ENCODE measurements around the gene DGKI. TPM values are rescaled to one million over a fixed set of nuclear protein-coding genes. Genes with fewer than 3 reads are reported as not detected.

DGKI gene
- total and polyA plus RNA-seq, 2 experiments from 2014 or later, result 0.16 to 1.0 TPM

DNA sequence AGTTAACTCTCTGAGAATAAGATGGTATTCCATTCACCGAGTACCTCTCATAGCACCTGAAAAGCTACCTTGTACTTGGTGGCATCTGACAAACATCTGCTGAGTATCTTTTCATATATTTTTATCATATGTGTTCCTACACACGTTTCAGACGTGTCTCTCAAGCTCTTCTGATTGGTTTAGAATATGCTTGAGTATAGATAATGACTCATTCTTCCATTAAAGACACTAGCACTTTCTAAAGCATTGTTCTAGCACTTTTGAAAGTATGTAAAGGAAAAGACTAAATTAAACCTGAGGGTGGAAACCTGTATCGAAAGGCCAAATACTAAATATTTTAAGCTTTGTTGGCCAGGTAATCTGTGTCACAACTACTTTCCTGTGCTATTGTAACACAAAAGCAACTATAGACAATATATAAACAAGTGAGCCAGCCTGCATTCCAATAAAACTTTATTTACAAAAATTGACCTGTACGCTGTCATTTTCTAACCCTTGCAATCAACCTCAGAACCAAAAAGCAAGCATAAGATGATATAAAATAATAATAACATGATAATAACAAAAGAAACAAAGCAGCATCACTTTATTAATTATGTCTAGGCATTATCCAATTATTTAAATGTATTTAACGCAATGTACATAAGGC is 95.3 kb downstream of the DGKI start:
- Histone ChIP-seq H3K4me2 (no peak overlapping the region), H3K79me2 (replicated peaks; ENCODE audit: insufficient read depth) (no peaks in the 10 kb centered on the region), H3F3A (replicated peaks; ENCODE audit: low read depth) (no peaks in the 10 kb centered on the region), H4K20me1 (replicated peaks; ENCODE audit: insufficient read depth) (no peaks in the 10 kb centered on the region), H3K27me3 (ENCODE audit: insufficient read depth) (no peaks in the 10 kb centered on the region), H3K4me1 (ENCODE audit: insufficient read depth) (peaks cover 46% of the 10 kb centered on the region), H3K36me3 (ENCODE audit: insufficient read depth) (no peaks in the 10 kb centered on the region), H3K27ac (ENCODE audit: low read depth) (no peak overlapping the region), H3K4me3 (no peak overlapping the region), H2AFZ (no peak overlapping the region), H3K9me2 (ENCODE audit: insufficient read depth) (peaks cover 3% of the 10 kb centered on the region; the same call in 1 of the 2 replicates)
- no peak for TF ChIP-seq STAT1 (IDR thresholded peaks at IDR 0.05; ENCODE audit: unreplicated experiment)
- TF ChIP-seq, protein P1, sequence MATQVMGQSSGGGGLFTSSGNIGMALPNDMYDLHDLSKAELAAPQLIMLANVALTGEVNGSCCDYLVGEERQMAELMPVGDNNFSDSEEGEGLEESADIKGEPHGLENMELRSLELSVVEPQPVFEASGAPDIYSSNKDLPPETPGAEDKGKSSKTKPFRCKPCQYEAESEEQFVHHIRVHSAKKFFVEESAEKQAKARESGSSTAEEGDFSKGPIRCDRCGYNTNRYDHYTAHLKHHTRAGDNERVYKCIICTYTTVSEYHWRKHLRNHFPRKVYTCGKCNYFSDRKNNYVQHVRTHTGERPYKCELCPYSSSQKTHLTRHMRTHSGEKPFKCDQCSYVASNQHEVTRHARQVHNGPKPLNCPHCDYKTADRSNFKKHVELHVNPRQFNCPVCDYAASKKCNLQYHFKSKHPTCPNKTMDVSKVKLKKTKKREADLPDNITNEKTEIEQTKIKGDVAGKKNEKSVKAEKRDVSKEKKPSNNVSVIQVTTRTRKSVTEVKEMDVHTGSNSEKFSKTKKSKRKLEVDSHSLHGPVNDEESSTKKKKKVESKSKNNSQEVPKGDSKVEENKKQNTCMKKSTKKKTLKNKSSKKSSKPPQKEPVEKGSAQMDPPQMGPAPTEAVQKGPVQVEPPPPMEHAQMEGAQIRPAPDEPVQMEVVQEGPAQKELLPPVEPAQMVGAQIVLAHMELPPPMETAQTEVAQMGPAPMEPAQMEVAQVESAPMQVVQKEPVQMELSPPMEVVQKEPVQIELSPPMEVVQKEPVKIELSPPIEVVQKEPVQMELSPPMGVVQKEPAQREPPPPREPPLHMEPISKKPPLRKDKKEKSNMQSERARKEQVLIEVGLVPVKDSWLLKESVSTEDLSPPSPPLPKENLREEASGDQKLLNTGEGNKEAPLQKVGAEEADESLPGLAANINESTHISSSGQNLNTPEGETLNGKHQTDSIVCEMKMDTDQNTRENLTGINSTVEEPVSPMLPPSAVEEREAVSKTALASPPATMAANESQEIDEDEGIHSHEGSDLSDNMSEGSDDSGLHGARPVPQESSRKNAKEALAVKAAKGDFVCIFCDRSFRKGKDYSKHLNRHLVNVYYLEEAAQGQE (IDR thresholded peaks at IDR 0.05; ENCODE audit: unreplicated experiment), result no peak
- TF ChIP-seq POLR2AphosphoS5 (IDR thresholded peaks at IDR 0.05; ENCODE audit: low read depth), result no peak
- TF ChIP-seq ZNF462 (CRISPR knock-in tag; IDR thresholded peaks at IDR 0.05), result no peak
- no peak for TF ChIP-seq CTCF (conservative IDR thresholded peaks at IDR 0.05; ENCODE audit: low read depth in 2 of 2)
- TF ChIP-seq ZNF331 (CRISPR knock-in tag; IDR thresholded peaks at IDR 0.05; ENCODE audit: low read depth), result no peak
- TF ChIP-seq ZNF114 (CRISPR knock-in tag; IDR thresholded peaks at IDR 0.05), result no peak
- no peak for TF ChIP-seq CREB1 (CRISPR knock-in tag; IDR thresholded peaks at IDR 0.05; ENCODE audit: low read depth)
- 0 out of 3 replicates have a peak, but pooled peaks cover 3% of the 10 kb centered on the region for H3K36me3 Mint-ChIP-seq (ENCODE audit: low read depth)
- peaks cover 13% of the 10 kb centered on the region for H3K27me3 Mint-ChIP-seq (ENCODE audit: insufficient read depth, low read depth, poor library complexity)
- peaks cover 48% of the 10 kb centered on the region for H3K4me1 Mint-ChIP-seq
- peaks cover 4% of the 10 kb centered on the region; the same call in 1 of the 3 replicates for H3K9me3 Mint-ChIP-seq
- no peak overlapping the region for H3K27ac Mint-ChIP-seq
- H3K4me3 Mint-ChIP-seq, result no peak overlapping the region
- DNase-seq (ENCODE audit: low spot score), result no peak
- ATAC-seq, result no peak

Measured in GM23338 (cell line).